ENCODE results near the gene VWF. TPM values are rescaled to one million over a fixed set of nuclear protein-coding genes. Genes with fewer than 3 reads are reported as not detected.

The VWF gene
- total and polyA plus RNA-seq, 2 of the 4 experiments (the other 2 are of a cell fraction): under 0.01 to 0.09 TPM

GRCh38 chr12:6099316-6099715, 25.2 kb downstream of the VWF start:
- H4K8ac ChIP-seq (ENCODE audit: low read depth in 2 of 2, low read length in 2 of 2): no peak overlapping the region
- intact Hi-C loops (cut with micrococcal nuclease) (no loop called here), dilution Hi-C loops (cut with HindIII; ENCODE audit: low sequenced_read_pairs, unreplicated experiment) (no loop called here), in situ Hi-C loops (cut with MboI; ENCODE audit: low sequenced_read_pairs) (no loop called here)
- no peaks in the 10 kb centered on the region for H3K36me3 ChIP-seq (ENCODE audit: control insufficient read depth, insufficient read depth, low read length)
- H3K9me1 ChIP-seq (ENCODE audit: insufficient read depth, low read length): peaks cover 11% of the 10 kb centered on the region
- WGBS, 2 experiments (ENCODE audit: extremely low coverage in 2 of 2, insufficient read length in 1 of 2): no CpG with 5 or more reads among the region's 2 CpGs
- DNase-seq (no peak), ATAC-seq (ENCODE audit: low read depth) (no peak)
- no peak overlapping the region for H3K4me3 ChIP-seq (ENCODE audit: insufficient read depth, low read depth, low read length)
- H3K9ac ChIP-seq (ENCODE audit: low read depth, low read length): no peak overlapping the region
- no peak overlapping the region for H4K5ac ChIP-seq (ENCODE audit: low read depth, low read length)
- no peak overlapping the region for H2BK5ac ChIP-seq (ENCODE audit: low read depth, low read length, poor library complexity, severe bottlenecking)
- H3K14ac ChIP-seq (replicated peaks; ENCODE audit: low read depth, low read length): no peak overlapping the region
- ChIA-PET POLR2A (ENCODE audit: unreplicated experiment) (no interaction called here), CTCF (no interaction called here)
- H3K27me3 ChIP-seq (ENCODE audit: control insufficient read depth, insufficient read depth, low read length): no peaks in the 10 kb centered on the region
- H3K4me2 ChIP-seq (ENCODE audit: low read depth, low read length): no peak overlapping the region
- no peaks in the 10 kb centered on the region for H4K20me1 ChIP-seq (ENCODE audit: insufficient read depth, low read length)
- no peaks in the 10 kb centered on the region for H3K79me1 ChIP-seq (ENCODE audit: low read depth in 1 of 2, low read length in 2 of 2)
- H3K4ac ChIP-seq (ENCODE audit: low read depth, low read length): no peak overlapping the region
- no peak overlapping the region for H2AK9ac ChIP-seq (replicated peaks; ENCODE audit: low read depth, low read length, poor library complexity)
- no peaks in the 10 kb centered on the region for H3K9me3 ChIP-seq (ENCODE audit: control insufficient read depth, insufficient read depth, low read length)
- H4K91ac ChIP-seq (ENCODE audit: insufficient read depth, low read depth, low read length): no peak overlapping the region
- H2AK5ac ChIP-seq (ENCODE audit: low read depth, low read length): no peak overlapping the region
- no peak overlapping the region for H2AFZ ChIP-seq (replicated peaks; ENCODE audit: low read length, poor library complexity)
- no TSS peak for BruUV-seq (replicated peaks)
- peaks cover 4% of the 10 kb centered on the region for H3K4me1 ChIP-seq (ENCODE audit: control insufficient read depth, insufficient read depth, low read length)
- no peak for TF ChIP-seq RAD21 (IDR thresholded peaks at IDR 0.05; ENCODE audit: low read length)
- TF ChIP-seq POLR2A (IDR thresholded peaks at IDR 0.05; ENCODE audit: low read depth, low read length): no peak
- no peak for TF ChIP-seq FOS (IDR thresholded peaks at IDR 0.05; ENCODE audit: low read depth, low read length)
- H3K27ac ChIP-seq (ENCODE audit: insufficient read depth, low read length): no peak overlapping the region
- no peak overlapping the region for H2BK120ac ChIP-seq (ENCODE audit: low read depth, low read length)
- no peak overlapping the region for H2BK20ac ChIP-seq (ENCODE audit: low read depth, low read length)
- no peak overlapping the region for H3K23ac ChIP-seq (ENCODE audit: low read depth, low read length)
- no peak overlapping the region for H3K56ac ChIP-seq (ENCODE audit: extremely low read depth, insufficient read depth, low read length)
- no peak overlapping the region for H2BK15ac ChIP-seq (ENCODE audit: low read depth, low read length)
- no peak overlapping the region for H3K18ac ChIP-seq (ENCODE audit: low read depth, low read length)

Measured in IMR-90 (cell line).